PC-9 (cell line): ENCODE results near the gene JMJD1C. TPM values are rescaled to one million over a fixed set of nuclear protein-coding genes. Genes with fewer than 3 reads are reported as not detected.

Experiments used
- BruUV-seq: library from RNA; stranded (reverse); fragments of 400-500 nt; replicated peaks from 2 replicates; lab custom pipeline; 2021; lab: Mats Ljungman, UMichigan
- CTCF ChIA-PET: fragments of 300-600 bp; sonication (Branson Sonifier 250); formaldehyde crosslinking; loops from one replicate; lab custom pipeline; 2022; ENCODE audit warnings: antibody characterized with exemption; lab: Charles Lee
- POLR2A ChIA-PET: fragments of 300-600 bp; sonication (Branson Sonifier 250); formaldehyde crosslinking; loops from one replicate; lab custom pipeline; 2022; ENCODE audit warnings: antibody characterized with exemption; ENCODE audit not compliant: unreplicated experiment; lab: Charles Lee
- DNase-seq, 2 experiments: peaks; one replicate each; pipeline versions ENCODE4 v3.0.0 to v3.0.0-alpha.2; 2015 to 2022; ENCODE audit warnings: mixed read lengths in 1 of 2
- H2AFZ ChIP-seq: fragments of 200-600 bp; sonication (generic); 2 replicates; pipeline ENCODE4 v1.8.1; 2017; ENCODE audit warnings: antibody characterized with exemption
- H3F3A ChIP-seq: fragments of 200-600 bp; sonication (generic); 2 replicates; pipeline ENCODE4 v1.8.1; 2017; ENCODE audit warnings: antibody characterized with exemption, mild to moderate bottlenecking, low read depth; ENCODE audit not compliant: insufficient read depth
- H3K27ac ChIP-seq: fragments of 200-600 bp; sonication (generic); 2 replicates; pipeline ENCODE4 v1.6.1; 2016; ENCODE audit warnings: mixed run types
- H3K27me3 ChIP-seq: fragments of 200-600 bp; sonication (generic); 2 replicates; pipeline ENCODE4 v1.6.1; 2016; ENCODE audit warnings: low read depth, mixed run types; ENCODE audit not compliant: insufficient read depth
- H3K36me3 ChIP-seq: fragments of 200-600 bp; sonication (generic); 2 replicates; pipeline ENCODE4 v1.6.1; 2016; ENCODE audit warnings: low read depth, mixed run types
- H3K4me1 ChIP-seq: fragments of 200-600 bp; sonication (generic); replicated peaks from 2 replicates; pipeline ENCODE4 v1.6.1; 2016; ENCODE audit warnings: mixed run types; ENCODE audit not compliant: insufficient read depth
- H3K4me2 ChIP-seq: fragments of 200-600 bp; sonication (generic); 2 replicates; pipeline ENCODE4 v1.6.1; 2017; ENCODE audit warnings: mixed run types
- H3K4me3 ChIP-seq: fragments of 200-600 bp; sonication (generic); 2 replicates; pipeline ENCODE4 v1.6.1; 2016; ENCODE audit warnings: mixed run types
- H3K79me2 ChIP-seq: fragments of 200-600 bp; sonication (generic); 2 replicates; pipeline ENCODE4 v1.6.1; 2017; ENCODE audit warnings: low read depth, mixed run types
- H3K9me2 ChIP-seq: fragments of 200-600 bp; sonication (generic); 2 replicates; pipeline ENCODE4 v1.8.1; 2017; ENCODE audit warnings: mild to moderate bottlenecking; ENCODE audit not compliant: insufficient read depth
- H3K9me3 ChIP-seq: fragments of 200-600 bp; sonication (generic); 2 replicates; pipeline ENCODE4 v1.8.1; 2016; ENCODE audit warnings: low read depth; ENCODE audit not compliant: insufficient read depth
- H4K20me1 ChIP-seq: fragments of 200-600 bp; sonication (generic); 2 replicates; pipeline ENCODE4 v1.8.1; 2017; ENCODE audit not compliant: insufficient read depth
- CTCF ChIP-seq: fragments of 200-600 bp; sonication (generic); conservative IDR thresholded peaks from 2 replicates; pipeline ENCODE4 v1.6.1; 2017; ENCODE audit warnings: mixed run types, antibody characterized with exemption, mild to moderate bottlenecking, moderate library complexity
- EZH2 ChIP-seq: fragments of 200-600 bp; sonication (generic); IDR thresholded peaks from 2 replicates; pipeline ENCODE4 v1.8.0; 2017; ENCODE audit warnings: antibody characterized with exemption, low read depth
- intact Hi-C: fragments of 100-400 bp; cut with micrococcal nuclease; formaldehyde crosslinking; loops from one replicate; pipeline ENCODE4 v1.10.0; 2022; ENCODE audit not compliant: unreplicated experiment
- total RNA-seq: library from RNA; stranded (reverse); gene quantifications from 2 replicates; pipeline ENCODE4 v1.2.3, GENCODE V29; 2021

JMJD1C gene
- total RNA-seq, 1 experiment from 2014 or later = 78.7 TPM

- Histone ChIP-seq H3K9me2 (no peaks in the 10 kb centered on the region), H3K27ac (no peak overlapping the region), H3K4me1 (no peaks in the 10 kb centered on the region), H3K4me3 (no peak overlapping the region), H3K27me3 (no peaks in the 10 kb centered on the region), H3K79me2 (peaks cover 83% of the 10 kb centered on the region), H3K9me3 (peaks cover 5% of the 10 kb centered on the region; the same call in 1 of the 2 replicates), H4K20me1 (peaks cover 28% of the 10 kb centered on the region; the same call in 1 of the 2 replicates), H3K4me2 (no peak overlapping the region), H3K36me3 (0 out of 2 replicates have a peak, but pooled peaks cover 8% of the 10 kb centered on the region), H2AFZ (no peak overlapping the region), H3F3A (peaks cover 4% of the 10 kb centered on the region; the same call in 1 of the 2 replicates)
- no peak for TF ChIP-seq EZH2
- TF ChIP-seq CTCF = no peak
- intact Hi-C loops = no loop called here
- no TSS peak for BruUV-seq
- ChIA-PET POLR2A (no interaction called here), CTCF (interaction anchor here (0.6 kb wide), 1 partner anchor 160 kb away, joined by 3 read pairs; no protein-coding TSS in a partner anchor)
- no peak for DNase-seq
Observed at GRCh38 chr10:63224241-63224640, 241.5 kb downstream of the JMJD1C start.

GRCh38 chr10:63221950-63222349 lies 243.8 kb downstream of the JMJD1C start:
- peaks cover 5% of the 10 kb centered on the region; the same call in 1 of the 2 replicates for H3K9me3 ChIP-seq
- POLR2A ChIA-PET = no interaction called here

GRCh38 chr10:63219749-63220148 lies 246.0 kb downstream of the JMJD1C start:
- H3K9me2 ChIP-seq = no peaks in the 10 kb centered on the region
- H2AFZ ChIP-seq = no peak overlapping the region
- BruUV-seq = no TSS peak
- H3K27ac ChIP-seq = no peak overlapping the region
- peaks cover 16% of the 10 kb centered on the region for H3F3A ChIP-seq
- intact Hi-C loops = loop anchor here (5.0 kb wide), 1 partner anchor 298 kb away; no protein-coding TSS in a partner anchor
- H3K4me1 ChIP-seq = no peaks in the 10 kb centered on the region
- H3K4me3 ChIP-seq = no peak overlapping the region
- H3K79me2 ChIP-seq = peaks cover 63% of the 10 kb centered on the region
- ChIA-PET CTCF (interaction anchor here (0.8 kb wide), 1 partner anchor 78 kb away, joined by 3 read pairs; no protein-coding TSS in a partner anchor), POLR2A (no interaction called here)
- H4K20me1 ChIP-seq = peaks cover 26% of the 10 kb centered on the region; the same call in 1 of the 2 replicates
- DNase-seq = no peak
- no peak for TF ChIP-seq CTCF
- TF ChIP-seq EZH2 = no peak
- no peaks in the 10 kb centered on the region for H3K27me3 ChIP-seq
- H3K4me2 ChIP-seq = no peak overlapping the region
- peaks cover 5% of the 10 kb centered on the region; the same call in 1 of the 2 replicates for H3K9me3 ChIP-seq
- H3K36me3 ChIP-seq = peaks cover 21% of the 10 kb centered on the region; the same call in 1 of the 2 replicates

More at GRCh38 chr10:63221950-63222349, 243.8 kb downstream of the JMJD1C start:
- TF ChIP-seq CTCF = no peak
- Histone ChIP-seq H3K79me2 (peaks cover 66% of the 10 kb centered on the region), H3F3A (peaks cover 16% of the 10 kb centered on the region), H3K9me2 (no peaks in the 10 kb centered on the region), H3K4me1 (no peaks in the 10 kb centered on the region), H2AFZ (no peak overlapping the region), H3K4me2 (no peak overlapping the region), H3K4me3 (no peak overlapping the region), H3K27ac (no peak overlapping the region), H4K20me1 (peaks cover 34% of the 10 kb centered on the region; the same call in 1 of the 2 replicates), H3K27me3 (no peaks in the 10 kb centered on the region), H3K36me3 (0 out of 2 replicates have a peak, but pooled peaks cover 9% of the 10 kb centered on the region)
- DNase-seq = no peak
- CTCF ChIA-PET = no interaction called here
- intact Hi-C loops = no loop called here
- BruUV-seq = no TSS peak
